HG03280 (cell line): Measurements from ENCODE around the gene NPDC1.

ENCODE experiments used
- ATAC-seq: cut with Tn5 transposase; IDR thresholded peaks from one replicate; pipeline ENCODE4 v1.9.1; 2021; ENCODE audit warnings: mild to moderate bottlenecking, moderate library complexity; ENCODE audit not compliant: unreplicated experiment

Gene NPDC1

DNA sequence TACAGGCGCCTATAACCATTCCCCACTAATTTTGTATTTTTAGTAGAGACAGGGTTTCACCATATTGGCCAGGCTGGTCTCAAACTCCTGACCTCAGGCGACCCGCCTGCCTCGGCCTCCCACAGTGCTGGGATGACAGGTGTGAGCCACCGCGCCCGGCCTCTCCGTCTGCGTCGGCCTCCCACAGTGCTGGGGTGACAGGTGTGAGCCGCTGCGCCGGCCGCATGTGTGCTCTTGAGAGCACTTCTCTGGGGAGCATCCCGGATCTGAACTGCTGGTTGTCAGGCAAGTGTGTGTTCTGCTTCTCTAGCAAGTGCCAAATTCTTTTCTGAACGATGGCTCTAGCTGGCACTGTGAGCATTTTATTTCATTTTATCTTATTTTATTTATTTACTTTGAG lies 11.6 kb upstream of the NPDC1 start:
- ATAC-seq, result no peak

GRCh38 chr9:137056739-137057415 lies 10.9 kb upstream of the NPDC1 start:
- ATAC-seq, result no peak

DNA sequence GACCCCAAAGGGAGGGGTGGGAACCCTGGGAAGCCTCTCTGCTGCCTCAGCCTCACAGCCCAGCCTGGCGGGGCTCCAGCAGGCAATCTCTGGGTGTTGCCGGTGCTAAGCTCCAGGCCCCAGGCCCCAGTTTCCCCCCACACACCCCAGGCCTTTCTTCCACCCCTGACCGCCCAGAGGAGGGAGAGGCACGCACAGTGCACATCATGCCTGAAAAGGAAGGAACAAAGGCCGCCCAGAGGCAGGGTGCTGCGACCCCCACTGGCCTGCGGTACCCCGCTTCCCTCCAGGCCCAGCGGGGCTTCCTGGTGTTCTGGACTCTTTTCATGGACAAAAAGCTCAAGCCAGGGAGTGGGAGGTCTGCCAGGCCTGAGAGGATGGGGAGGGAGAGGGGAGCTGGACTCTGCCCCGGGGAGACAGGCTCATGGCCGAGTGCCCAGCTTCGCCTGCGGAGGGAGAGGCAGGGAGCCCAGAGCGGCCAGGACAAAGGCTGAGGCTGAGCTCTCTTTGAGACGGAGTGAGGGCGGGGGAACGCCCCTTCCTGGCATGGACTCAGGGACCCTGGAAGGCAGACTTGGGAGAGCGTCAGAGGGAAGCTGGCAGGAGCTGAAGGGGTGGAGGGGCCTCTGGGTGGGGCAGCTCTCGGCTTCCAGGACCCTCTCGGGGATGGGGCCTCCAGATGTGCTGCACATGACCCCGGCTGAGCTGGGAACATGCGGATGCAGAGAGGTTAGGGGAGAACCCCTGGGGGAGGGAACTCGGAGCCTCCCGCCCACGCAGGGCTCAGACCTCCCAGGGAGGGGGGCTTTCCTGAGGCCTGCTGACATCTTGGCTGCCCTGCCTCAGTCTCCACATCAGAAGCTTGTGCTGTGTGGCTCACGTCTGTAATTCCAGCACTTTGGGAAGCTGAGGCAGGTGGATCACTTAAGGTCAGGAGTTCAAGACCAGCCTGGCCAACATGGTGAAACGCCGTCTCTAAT lies 9.7 kb upstream of the NPDC1 start:
- ATAC-seq, result no peak

- no peak for ATAC-seq
Observed at GRCh38 chr9:137054932-137055384, 9.0 kb upstream of the NPDC1 start.

DNA sequence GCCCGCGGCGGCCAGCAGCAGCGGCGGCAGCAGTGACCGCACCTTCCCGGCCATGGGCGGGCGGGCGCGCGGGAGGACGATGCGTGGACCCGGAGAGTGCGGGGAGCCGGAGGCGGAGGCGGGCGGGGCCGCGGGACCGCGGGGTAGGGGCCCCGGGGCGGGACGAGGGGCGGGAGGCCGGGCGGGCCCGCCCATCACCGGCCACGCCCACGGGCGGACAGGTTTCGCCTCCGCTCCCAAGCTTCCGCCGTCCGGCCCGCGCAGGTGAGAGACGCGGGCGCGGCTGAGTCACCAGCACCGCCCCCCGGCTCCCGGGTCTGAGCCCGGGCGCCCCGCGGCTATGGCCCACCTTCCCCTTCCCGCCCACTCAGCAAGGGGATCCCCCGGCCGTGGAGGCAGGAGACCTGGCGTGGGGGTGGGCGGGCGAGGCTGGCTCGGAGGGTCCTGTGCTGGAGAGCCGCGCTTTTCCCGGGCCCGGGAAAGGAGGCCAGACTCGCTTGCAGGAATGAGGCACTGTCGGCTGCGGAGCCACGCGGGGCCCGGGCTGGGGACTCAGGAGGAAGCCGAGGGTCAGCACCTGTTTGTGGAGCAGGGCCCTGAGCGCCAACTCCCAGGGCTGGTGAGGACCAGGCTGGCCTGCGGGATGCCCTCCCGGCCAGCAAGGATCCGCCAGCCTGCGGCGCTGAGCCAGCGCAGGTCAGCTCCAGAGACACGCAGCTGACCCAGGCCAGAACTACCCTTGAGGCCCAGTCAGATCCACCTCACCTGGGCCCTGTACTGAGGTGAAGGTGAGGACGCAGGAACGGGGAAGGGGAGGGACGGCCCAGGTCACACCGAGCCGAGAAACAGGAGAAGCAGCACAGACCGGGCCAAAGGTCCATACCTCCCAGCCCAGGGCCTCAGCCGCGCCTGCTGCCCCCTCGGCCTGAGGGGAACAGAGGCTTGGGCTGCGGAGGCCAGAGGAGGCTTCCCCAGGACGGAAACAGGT lies 8.3 kb upstream of the NPDC1 start, which contains the start of gene ENTPD2:
Gene ENTPD2 (minus strand): TSS at position 118 of the 988 bp plus-strand sequence. CDS start 64 bp downstream, at position 54.
- ATAC-seq, result no peak

DNA sequence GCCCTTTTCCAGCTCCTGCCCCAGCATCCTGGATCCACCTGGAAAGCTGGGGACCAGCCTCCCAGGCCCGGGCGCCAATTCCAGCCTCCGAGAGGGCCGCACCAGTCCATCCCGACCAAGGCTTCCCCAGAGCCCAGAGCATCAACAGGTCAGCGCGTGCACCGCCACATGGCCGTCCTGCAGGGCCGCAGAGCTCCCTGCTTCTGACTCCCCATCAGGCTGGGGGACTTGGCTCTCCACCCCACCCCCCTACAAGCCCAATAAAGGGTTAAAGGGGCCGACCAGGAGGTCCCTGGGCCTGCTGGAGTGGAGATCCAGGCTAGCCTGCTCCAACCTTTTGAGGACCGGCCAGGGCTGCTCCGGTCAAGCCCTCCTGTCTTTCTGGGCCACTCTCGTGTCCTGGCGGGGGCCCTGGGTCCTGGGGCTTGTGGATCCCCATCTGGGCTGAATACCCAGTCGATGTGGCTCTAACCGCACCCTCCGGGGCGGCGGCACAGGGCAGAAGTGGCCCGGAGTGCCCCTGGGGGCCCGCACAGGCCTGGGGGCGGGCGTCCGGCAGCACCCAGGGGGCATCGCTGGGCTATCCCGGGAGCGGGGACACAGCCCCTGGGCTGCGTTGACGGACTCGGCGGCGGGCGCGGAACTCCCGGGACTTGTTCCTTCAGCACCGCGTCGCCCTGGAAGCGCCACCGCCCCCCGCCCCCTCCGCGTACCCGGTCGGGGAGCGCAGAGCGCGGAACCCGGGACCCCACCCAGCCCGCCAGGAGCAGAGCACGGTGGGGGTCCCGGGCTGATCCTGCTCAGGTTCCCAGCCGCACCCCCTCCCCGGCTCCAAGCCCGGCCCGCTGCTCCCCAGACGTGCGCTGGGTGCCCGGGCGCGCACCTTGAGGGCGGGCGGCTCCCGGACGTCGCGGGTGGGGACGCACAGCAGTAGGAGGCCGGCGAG lies 7.3 kb upstream of the NPDC1 start:
- ATAC-seq, result no peak

- no peak for ATAC-seq
Observed at GRCh38 chr9:137052293-137052692, 6.3 kb upstream of the NPDC1 start.

DNA sequence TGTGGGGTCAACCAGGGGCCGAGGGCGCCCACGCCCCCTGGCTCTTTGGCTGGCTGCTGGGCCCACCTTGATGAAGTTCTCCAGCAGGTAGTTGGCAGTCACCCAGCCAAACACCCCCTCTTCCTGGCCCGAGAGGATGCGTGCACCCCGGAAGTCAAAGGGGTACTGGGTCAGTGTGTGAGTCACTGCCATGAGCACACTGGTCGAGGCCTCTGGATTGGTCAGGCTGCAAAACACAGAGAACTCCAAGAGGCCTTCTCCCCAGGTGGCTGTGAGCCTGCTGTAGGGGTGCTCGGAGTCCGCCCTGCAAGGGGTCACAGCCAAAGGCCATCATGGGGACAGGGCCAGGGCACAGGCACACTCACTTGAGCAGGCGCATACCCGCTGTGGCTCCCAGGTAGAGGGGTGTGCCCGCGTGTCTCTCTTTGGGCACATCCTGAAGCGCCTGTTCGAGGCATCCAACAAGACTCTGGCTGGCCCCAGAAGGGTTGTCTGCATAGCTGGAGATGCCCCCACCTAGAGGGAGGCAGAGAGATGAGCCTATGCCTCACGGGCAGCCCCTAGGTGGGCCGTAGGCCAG lies 5.3 kb upstream of the NPDC1 start:
- no peak for ATAC-seq

- ATAC-seq, result no peak
Observed at GRCh38 chr9:137050570-137050969, 4.6 kb upstream of the NPDC1 start.

DNA sequence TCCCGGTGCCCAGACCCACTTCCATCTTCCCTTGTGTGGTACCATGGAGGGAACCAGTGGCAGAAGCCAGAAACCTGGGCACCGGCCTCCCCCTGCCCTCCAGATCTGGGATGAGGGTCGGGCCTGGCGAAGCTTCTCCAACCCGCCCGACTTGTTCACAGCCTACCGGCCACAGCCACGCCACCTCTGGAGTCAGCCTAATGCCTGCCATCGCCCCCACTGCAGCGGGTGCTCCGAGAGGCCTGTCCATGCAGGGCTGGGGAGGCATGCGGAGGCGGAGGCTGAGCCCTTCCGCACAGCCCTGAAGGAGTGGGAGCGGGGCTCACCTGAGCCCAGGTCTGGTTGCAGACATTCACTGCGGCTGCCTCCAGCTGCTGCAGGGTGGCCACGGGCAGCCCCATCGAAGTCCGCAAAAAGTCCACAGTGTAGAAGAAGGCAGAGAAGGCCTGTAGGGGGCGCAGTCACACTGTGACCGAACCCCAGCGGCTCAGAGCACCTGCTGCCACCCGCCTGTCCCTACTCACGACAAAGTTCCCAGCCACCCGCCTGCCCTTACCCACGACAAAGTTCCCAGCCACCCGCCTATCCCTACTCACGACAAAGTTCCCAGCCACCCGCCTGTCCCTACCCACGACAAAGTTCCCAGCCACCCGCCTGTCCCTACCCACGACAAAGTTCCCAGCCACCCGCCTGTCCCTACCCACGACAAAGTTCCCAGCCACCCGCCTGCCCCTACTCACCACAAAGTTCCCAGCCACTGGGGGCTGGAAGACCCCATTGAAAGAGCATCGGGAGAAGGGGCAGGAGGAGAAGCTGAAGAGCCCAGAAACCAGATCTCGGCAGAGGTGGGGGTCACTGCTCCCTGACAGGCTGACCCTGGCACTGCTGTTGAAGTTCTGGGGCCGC lies 3.8 kb upstream of the NPDC1 start:
- ATAC-seq, result no peak

DNA sequence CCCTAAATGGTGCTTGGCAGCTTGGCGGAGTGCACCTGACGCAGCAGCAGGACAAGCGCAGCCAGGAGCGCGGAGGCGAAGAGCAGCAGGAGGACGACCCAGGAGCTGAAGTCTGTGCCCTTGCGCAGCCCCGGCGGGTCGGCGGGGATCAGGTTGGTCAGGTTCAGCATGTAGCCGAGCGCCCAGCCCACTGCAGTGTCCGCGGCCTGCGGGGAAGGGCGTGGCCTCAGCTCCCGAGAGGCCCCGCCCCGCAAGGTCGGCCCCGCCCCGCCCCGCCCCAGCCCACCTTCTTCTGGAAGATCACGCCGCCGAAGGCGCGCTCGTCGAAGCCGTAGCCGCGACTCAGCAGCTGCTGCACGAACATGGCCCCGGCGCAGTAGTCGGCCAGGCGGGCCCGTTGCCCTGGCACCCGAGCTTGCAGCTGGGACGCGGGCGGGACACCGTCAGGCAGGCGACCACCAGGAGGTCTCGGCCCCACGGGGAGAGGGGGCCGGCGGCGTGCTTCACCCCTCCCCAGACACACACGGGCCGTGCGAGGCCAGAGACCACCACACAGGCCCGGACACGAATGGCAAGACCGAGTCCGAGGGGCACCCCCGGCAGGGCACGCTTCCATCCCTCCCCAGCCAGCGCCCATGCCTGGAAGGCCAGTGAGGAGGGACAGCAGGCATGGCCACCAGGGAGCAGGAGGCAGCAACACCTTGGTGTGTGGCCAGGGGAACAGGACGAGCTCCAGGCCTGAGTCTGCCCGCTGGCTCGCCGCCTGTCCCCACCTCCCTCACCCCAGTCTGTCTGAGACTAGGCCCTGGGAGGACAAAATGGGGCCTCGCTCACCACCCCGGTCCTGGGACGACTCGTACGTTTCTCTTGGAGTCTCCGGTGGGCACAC lies 2.9 kb upstream of the NPDC1 start:
- ATAC-seq, result no peak

DNA sequence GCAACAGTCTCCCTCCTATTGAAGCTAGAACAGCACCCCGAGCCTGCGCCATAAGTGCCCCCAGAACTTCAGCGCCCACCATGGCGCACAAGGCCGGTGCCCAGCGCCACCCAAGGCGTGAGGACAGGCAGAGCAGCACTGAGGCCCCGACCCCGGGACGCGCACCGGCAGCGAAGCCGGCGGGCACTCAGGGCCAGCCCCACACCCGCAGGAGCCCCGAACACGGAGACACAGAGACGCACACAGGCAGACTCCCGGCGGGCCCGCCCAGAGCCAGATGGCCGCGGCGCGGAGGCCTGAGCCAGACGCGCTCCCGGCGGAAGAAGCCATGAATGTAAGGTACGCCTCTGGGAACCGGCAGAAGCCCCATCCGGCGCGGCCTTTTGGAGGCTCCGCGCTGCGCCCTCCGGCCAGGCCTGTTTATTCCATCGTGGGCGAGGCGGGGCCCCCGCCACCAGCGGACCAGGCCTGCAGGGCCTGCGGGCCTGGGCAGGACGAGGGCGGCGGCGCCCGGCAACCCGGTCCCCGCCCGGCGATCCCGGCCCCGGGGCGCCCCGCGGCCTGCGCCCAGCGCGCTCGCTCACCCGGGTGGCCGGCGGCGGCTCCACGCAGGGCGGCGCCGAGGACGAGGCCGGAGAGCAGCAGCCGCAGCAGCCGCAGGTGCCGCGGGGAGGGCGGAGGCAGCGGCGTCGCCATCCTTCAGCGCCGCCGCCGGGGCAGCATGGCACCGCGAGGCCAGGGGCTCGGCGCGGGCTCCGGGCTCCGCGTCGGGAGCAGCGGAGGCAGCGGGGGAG lies 486 bp downstream of the NPDC1 start:
- no peak for ATAC-seq

- no peak for ATAC-seq
Observed at GRCh38 chr9:137044502-137045177, 1.3 kb downstream of the NPDC1 start.

GRCh38 chr9:137044037-137044436 lies 1.9 kb downstream of the NPDC1 start:
- ATAC-seq, result no peak

GRCh38 chr9:137042751-137043727 lies 2.9 kb downstream of the NPDC1 start:
- no peak for ATAC-seq
